HG02852 (cell line): ENCODE data around the gene ZNF644.
"Not testable (repeated sequence)": the region's sequence is repeated elsewhere in the genome, so short reads cannot be mapped to it uniquely, and the experiment has no call there.

Experiments
- ATAC-seq: cut with Tn5 transposase; IDR thresholded peaks from one replicate; pipeline ENCODE4 v1.9.1; 2021; ENCODE audit warnings: mild to moderate bottlenecking, moderate library complexity; ENCODE audit not compliant: unreplicated experiment

The ZNF644 gene

DNA sequence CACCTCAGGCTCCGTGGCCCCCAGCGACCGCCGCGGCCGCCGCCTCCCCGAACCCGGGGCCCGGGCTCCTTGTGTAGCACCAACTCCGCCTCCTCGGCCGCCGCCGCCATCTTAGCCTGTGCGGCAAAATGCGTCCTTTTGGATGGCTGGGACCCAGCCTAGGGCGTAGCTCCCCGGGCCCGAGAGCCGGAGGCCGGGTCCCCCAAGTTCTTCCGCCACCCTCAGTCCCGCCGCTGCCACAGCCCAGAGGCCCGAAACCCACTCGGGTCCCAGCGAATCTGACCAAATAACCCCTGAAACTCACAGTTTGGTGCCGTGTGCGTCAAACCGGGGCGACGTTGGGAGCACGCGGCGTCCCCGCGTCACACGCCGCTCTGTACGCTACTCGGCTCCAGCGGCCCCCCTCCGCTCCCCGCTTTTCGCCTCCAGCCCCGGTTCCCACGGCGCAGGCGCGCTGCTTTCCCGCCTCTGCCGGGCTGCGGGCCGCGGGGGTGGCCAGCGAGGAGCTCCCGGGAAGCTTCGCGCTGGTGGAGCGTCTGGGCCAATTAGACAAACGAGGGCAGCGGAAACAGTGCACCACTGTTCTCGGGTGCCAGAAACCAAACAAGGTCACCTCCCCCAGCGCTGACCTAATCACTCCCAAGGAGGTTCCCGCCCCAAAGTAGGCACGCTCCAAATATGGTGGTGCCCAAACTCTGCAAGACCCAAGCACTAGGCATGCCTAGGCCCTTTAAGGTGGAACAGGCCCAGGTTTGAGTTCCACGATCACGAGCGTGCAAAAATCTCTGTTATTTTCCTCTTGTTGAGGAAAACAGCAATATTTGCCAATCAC lies at the start of gene ZNF644:
ZNF644 (minus strand) TSS at position 350 of the 832 bp plus-strand sequence. CDS start 39,682 bp downstream, outside the sequence.
- peak; percentile 76 for ATAC-seq

DNA sequence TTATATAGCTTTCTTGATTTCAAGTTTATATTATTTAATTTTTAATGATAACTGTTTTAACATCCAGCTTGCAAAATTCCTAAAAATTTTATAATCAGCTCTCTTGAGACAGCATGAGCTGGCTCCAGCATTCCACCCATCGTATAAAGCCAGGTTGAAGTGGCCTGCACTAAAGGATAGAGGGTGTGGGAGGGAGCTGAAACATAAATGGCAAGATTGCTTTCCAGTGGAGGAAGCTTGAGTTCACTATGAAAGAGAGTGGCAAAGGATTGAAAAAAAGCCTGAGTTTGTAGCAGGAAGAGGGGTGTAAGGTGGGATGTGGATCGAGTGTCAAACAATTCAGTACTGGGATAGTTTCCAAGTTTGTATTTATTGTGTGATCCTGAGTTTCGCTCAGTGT lies 48.5 kb upstream of the ZNF644 start:
- ATAC-seq: no peak

- ATAC-seq: no peak
Measured at GRCh38 chr1:91066538-91066937, 44.7 kb upstream of the ZNF644 start.

DNA sequence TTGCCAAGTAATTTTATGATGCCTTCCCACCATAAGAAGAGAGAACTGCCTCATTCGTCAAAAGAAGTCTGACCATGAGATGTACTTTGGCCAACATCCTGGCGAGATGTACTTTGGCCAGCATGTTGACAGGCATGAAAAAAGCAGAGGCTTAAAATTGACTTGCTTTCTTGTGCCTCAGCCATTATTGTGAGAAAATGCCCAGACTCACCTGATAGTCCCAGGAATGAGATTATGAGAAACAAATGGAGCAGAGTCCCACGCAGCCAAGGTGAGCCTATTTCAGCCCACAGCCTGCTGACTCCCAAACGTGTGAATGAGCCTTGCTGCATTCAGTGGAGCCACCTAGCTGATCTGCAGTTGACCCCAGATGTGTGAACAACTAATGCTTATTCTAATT lies 43.5 kb upstream of the ZNF644 start:
- no peak for ATAC-seq

DNA sequence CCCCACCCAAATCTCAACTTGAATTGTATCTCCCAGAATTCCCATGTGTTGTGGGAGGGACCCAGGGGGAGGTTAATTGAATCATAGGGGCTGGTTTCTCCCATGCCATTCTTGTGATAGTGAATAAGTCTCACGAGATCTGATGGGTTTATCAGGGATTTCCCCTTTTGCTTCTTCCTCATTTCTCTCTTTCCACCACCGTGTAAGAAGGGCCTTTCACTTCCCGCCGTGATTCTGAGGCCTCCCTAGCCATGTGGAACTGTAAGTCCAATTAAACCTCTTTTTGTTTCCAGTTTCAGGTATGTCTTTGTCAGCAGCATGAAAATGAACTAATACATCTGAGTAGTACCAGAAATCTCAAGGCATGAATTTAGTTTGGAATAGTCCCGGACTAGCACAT lies 41.6 kb upstream of the ZNF644 start:
- ATAC-seq: not testable (repeated sequence)

GRCh38 chr1:91059157-91059556 lies 37.3 kb upstream of the ZNF644 start:
- ATAC-seq: peak; percentile 45

- peak; percentile 62 for ATAC-seq
Measured at GRCh38 chr1:91057784-91058183, 35.9 kb upstream of the ZNF644 start.

- peak; percentile 77 for ATAC-seq
Measured at GRCh38 chr1:91054780-91055481, 33.1 kb upstream of the ZNF644 start.

- no peak for ATAC-seq
Measured at GRCh38 chr1:91053630-91054029, 31.8 kb upstream of the ZNF644 start.

GRCh38 chr1:91049551-91049950 lies 27.7 kb upstream of the ZNF644 start:
- ATAC-seq: not testable (repeated sequence)

- ATAC-seq: no peak
Measured at GRCh38 chr1:91046766-91047165, 24.9 kb upstream of the ZNF644 start.

- no peak for ATAC-seq
Measured at GRCh38 chr1:91045284-91045683, 23.4 kb upstream of the ZNF644 start.

GRCh38 chr1:91044776-91045175 lies 22.9 kb upstream of the ZNF644 start:
- not testable (repeated sequence) for ATAC-seq

GRCh38 chr1:91042372-91042771 lies 20.5 kb upstream of the ZNF644 start:
- ATAC-seq: not testable (repeated sequence)

- no peak for ATAC-seq
Measured at GRCh38 chr1:91038582-91038981, 16.7 kb upstream of the ZNF644 start.

- ATAC-seq: no peak
Measured at GRCh38 chr1:91036894-91037829, 15.3 kb upstream of the ZNF644 start.

- ATAC-seq: no peak
Measured at GRCh38 chr1:91032349-91032748, 10.5 kb upstream of the ZNF644 start.

DNA sequence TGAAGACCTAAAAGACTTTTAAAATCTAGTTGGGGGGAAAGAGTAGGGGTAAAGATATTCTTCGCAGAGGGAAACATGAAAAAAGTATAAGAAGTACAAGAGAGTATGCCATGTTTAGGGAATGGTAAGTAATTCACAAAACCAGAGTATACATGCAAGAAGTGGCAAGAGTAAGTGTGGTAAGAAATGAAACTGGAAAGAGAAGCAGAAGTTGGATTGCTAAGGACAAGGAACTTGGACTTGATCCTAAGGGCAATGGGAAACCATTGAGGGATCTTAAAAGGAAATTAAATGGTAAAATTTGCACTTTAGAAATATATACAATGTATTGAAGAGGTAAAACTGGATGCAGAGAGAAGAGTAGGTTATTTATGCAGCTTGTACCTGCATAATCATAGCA lies 9.2 kb upstream of the ZNF644 start:
- no peak for ATAC-seq

DNA sequence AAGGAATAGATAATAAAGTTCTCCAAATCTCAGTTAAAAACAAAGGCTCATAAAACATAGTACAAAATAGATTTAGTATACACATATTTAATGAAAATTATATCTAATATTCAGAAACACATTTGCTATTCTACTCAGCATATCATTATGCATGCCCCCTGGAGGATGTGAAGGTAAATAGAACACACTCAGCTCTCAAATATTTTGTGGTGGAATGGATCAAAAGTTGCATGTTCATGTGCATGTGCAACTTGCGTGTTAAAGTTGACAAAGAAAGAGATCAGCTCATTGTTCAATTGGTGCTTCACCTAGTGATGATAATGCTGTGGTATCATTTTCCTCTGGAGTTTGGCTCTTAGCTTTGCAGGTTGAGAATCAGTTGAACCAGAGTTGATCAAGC lies 4.9 kb upstream of the ZNF644 start:
- ATAC-seq: no peak

- no peak for ATAC-seq
Measured at GRCh38 chr1:91026320-91026719, 4.5 kb upstream of the ZNF644 start.

- ATAC-seq: no peak
Measured at GRCh38 chr1:91024481-91025119, 2.8 kb upstream of the ZNF644 start.
